ENCODE measurements around the gene GRAMD1C.
A peak's percentile ranks its signal among the peaks of the same experiment; 100 is the strongest.

GRCh38 chr3:113795693-113796092 lies 42.9 kb upstream of the GRAMD1C start:
- TF ChIP-seq REST (IDR thresholded peaks at IDR 0.05; ENCODE audit: low read depth, low read length) (no peak), MEF2A (IDR thresholded peaks at IDR 0.05; ENCODE audit: borderline replicate concordance, low read depth) (no peak), FOXM1 (IDR thresholded peaks at IDR 0.05; ENCODE audit: low read depth) (no peak), CTCF (IDR thresholded peaks at IDR 0.05) (0 out of 2 replicates have a peak, but pooled peaks have one; percentile 11)

All from SK-N-SH (cell line).